ENCODE results near the gene CDH3.

Gene CDH3

GRCh38 chr16:68664297-68664696 is 19.2 kb downstream of the CDH3 start:
- no peak for TF ChIP-seq CTCF (IDR thresholded peaks at IDR 0.05; ENCODE audit: low read depth, low read length)
- H3K4me3 ChIP-seq (ENCODE audit: low read depth, low read length): no peak overlapping the region
- in situ Hi-C loops (cut with HindIII; ENCODE audit: low sequenced_read_pairs): no loop called here
- DNase-seq (ENCODE audit: low read depth, low spot score): no peak

GRCh38 chr16:68665501-68665900 is 20.4 kb downstream of the CDH3 start:
- no peak overlapping the region for H3K4me3 ChIP-seq (ENCODE audit: low read depth, low read length)
- no peak for TF ChIP-seq CTCF (IDR thresholded peaks at IDR 0.05; ENCODE audit: low read depth, low read length)
- no peak for DNase-seq (ENCODE audit: low read depth, low spot score)
- in situ Hi-C loops (cut with HindIII; ENCODE audit: low sequenced_read_pairs): no loop called here

- in situ Hi-C loops (cut with HindIII; ENCODE audit: low sequenced_read_pairs): no loop called here
- no peak for DNase-seq (ENCODE audit: low read depth, low spot score)
- no peak overlapping the region for H3K4me3 ChIP-seq (ENCODE audit: low read depth, low read length)
- TF ChIP-seq CTCF (IDR thresholded peaks at IDR 0.05; ENCODE audit: low read depth, low read length): no peak
Measured at GRCh38 chr16:68668266-68668665, 23.2 kb downstream of the CDH3 start.

GRCh38 chr16:68676113-68676860 is 31.2 kb downstream of the CDH3 start:
- in situ Hi-C loops (cut with HindIII; ENCODE audit: low sequenced_read_pairs): no loop called here
- no peak for TF ChIP-seq CTCF (IDR thresholded peaks at IDR 0.05; ENCODE audit: low read depth, low read length)
- H3K4me3 ChIP-seq (ENCODE audit: low read depth, low read length): no peak overlapping the region
- DNase-seq (ENCODE audit: low read depth, low spot score): no peak

- in situ Hi-C loops (cut with HindIII; ENCODE audit: low sequenced_read_pairs): no loop called here
- no peak for DNase-seq (ENCODE audit: low read depth, low spot score)
- TF ChIP-seq CTCF (IDR thresholded peaks at IDR 0.05; ENCODE audit: low read depth, low read length): no peak
- no peak overlapping the region for H3K4me3 ChIP-seq (ENCODE audit: low read depth, low read length)
Measured at GRCh38 chr16:68681038-68681437, 35.9 kb downstream of the CDH3 start.

- no peak for DNase-seq (ENCODE audit: low read depth, low spot score)
- H3K4me3 ChIP-seq (ENCODE audit: low read depth, low read length): no peak overlapping the region
- in situ Hi-C loops (cut with HindIII; ENCODE audit: low sequenced_read_pairs): no loop called here
- no peak for TF ChIP-seq CTCF (IDR thresholded peaks at IDR 0.05; ENCODE audit: low read depth, low read length)
Measured at GRCh38 chr16:68685685-68686478, 40.8 kb downstream of the CDH3 start.
